GM12801 (cell line): Measurements from ENCODE around the gene CACUL1.

ENCODE experiments used
- CTCF ChIP-seq: IDR thresholded peaks from one replicate; pipeline ENCODE4 v1.5.1; 2011; ENCODE audit warnings: control low read depth; ENCODE audit not compliant: insufficient read length; ENCODE audit errors: extremely low read depth

The CACUL1 gene

GRCh38 chr10:118776033-118776432, 21.3 kb upstream of the CACUL1 start:
- TF ChIP-seq CTCF: no peak

GRCh38 chr10:118775478-118775877, 20.7 kb upstream of the CACUL1 start:
- no peak for TF ChIP-seq CTCF

GRCh38 chr10:118773041-118773440, 18.3 kb upstream of the CACUL1 start:
- TF ChIP-seq CTCF: no peak

- no peak for TF ChIP-seq CTCF
These were observed 17.2 kb upstream of the CACUL1 start for GRCh38 chr10:118771976-118772375.

- TF ChIP-seq CTCF: no peak
These were observed 15.3 kb upstream of the CACUL1 start for GRCh38 chr10:118769898-118770600.

GRCh38 chr10:118768041-118768919, 13.5 kb upstream of the CACUL1 start:
- TF ChIP-seq CTCF: no peak

- no peak for TF ChIP-seq CTCF
These were observed 12.7 kb upstream of the CACUL1 start for GRCh38 chr10:118767297-118768040.
